ENCODE measurements around the gene DPH1. TPM values are rescaled to one million over a fixed set of nuclear protein-coding genes. Genes with fewer than 3 reads are reported as not detected.

The DPH1 gene
- total RNA-seq, 1 donor from 2014 or later = 36.2 TPM

- no peak for DNase-seq (ENCODE audit: low read depth)
Measured at GRCh38 chr17:2082003-2082781, 52.2 kb downstream of the DPH1 start.

- DNase-seq (ENCODE audit: low read depth) = peak; percentile 38
Measured at GRCh38 chr17:2083613-2084035, 53.7 kb downstream of the DPH1 start.

- DNase-seq (ENCODE audit: low read depth) = no peak
Measured at GRCh38 chr17:2084036-2084765, 54.2 kb downstream of the DPH1 start.

- DNase-seq (ENCODE audit: low read depth) = peak; percentile 43
Measured at GRCh38 chr17:2084766-2085647, 55.1 kb downstream of the DPH1 start.

GRCh38 chr17:2085648-2085949 lies 55.6 kb downstream of the DPH1 start:
- no peak for DNase-seq (ENCODE audit: low read depth)

- DNase-seq (ENCODE audit: low read depth) = no peak
Measured at GRCh38 chr17:2086306-2086705, 56.4 kb downstream of the DPH1 start.

GRCh38 chr17:2087597-2088211 lies 57.8 kb downstream of the DPH1 start:
- no peak for DNase-seq (ENCODE audit: low read depth)

- no peak for DNase-seq (ENCODE audit: low read depth)
Measured at GRCh38 chr17:2089021-2089422, 59.1 kb downstream of the DPH1 start.

GRCh38 chr17:2090210-2090641 lies 60.3 kb downstream of the DPH1 start:
- DNase-seq (ENCODE audit: low read depth) = no peak

- peak; percentile 74 for DNase-seq (ENCODE audit: low read depth)
Measured at GRCh38 chr17:2090804-2091534, 61.0 kb downstream of the DPH1 start.

- DNase-seq (ENCODE audit: low read depth) = no peak
Measured at GRCh38 chr17:2092253-2092652, 62.3 kb downstream of the DPH1 start.

- no peak for DNase-seq (ENCODE audit: low read depth)
Measured at GRCh38 chr17:2093349-2093748, 63.4 kb downstream of the DPH1 start.

Other genes with a start within 250 kb of the DPH1 start
- 10.1 and 12.1 TPM in 2 replicates for gene SMYD4, start 200.3 kb upstream of the DPH1 start, total RNA-seq
- 26.6 and 59.5 TPM in 2 replicates for gene RPA1, start 200.1 kb upstream of the DPH1 start, total RNA-seq
- 0.35 and 4.3 TPM in 2 replicates for gene RTN4RL1, start 4.8 kb upstream of the DPH1 start, total RNA-seq
- 24.0 and 93.4 TPM in 2 replicates for gene OVCA2, start 11.9 kb downstream of the DPH1 start, total RNA-seq
- 1.0 and 2.3 TPM in 2 replicates for gene HIC1, start 24.9 kb downstream of the DPH1 start, total RNA-seq

Data from renal cortical epithelial cell (primary cell).